Measurements from ENCODE around the gene C9orf43.
A peak's percentile ranks its signal among the peaks of the same experiment; 100 is the strongest.

Gene C9orf43

GRCh38 chr9:113449376-113449775 lies 38.8 kb downstream of the C9orf43 start:
- H3K9me3 ChIP-seq (ENCODE audit: low read length), result no peaks in the 10 kb centered on the region
- no peaks in the 10 kb centered on the region for H3K27me3 ChIP-seq (ENCODE audit: insufficient read depth, low read length)
- no peak overlapping the region for H2AFZ ChIP-seq (ENCODE audit: low read depth, low read length)

GRCh38 chr9:113452113-113452605 lies 41.6 kb downstream of the C9orf43 start:
- no peak overlapping the region for H2AFZ ChIP-seq (ENCODE audit: low read depth, low read length)

More at GRCh38 chr9:113449376-113449775, 38.8 kb downstream of the C9orf43 start:
- Histone ChIP-seq H3K4me3 (ENCODE audit: low read length) (no peak overlapping the region), H3K4me1 (ENCODE audit: insufficient read depth, low read length) (peaks cover 2% of the 10 kb centered on the region), H3K36me3 (ENCODE audit: insufficient read depth, low read length) (no peaks in the 10 kb centered on the region)

GRCh38 chr9:113454914-113455761 lies 44.6 kb downstream of the C9orf43 start:
- Histone ChIP-seq H2AFZ (ENCODE audit: low read depth, low read length) (peak overlapping the region; percentile 5), H3K4me1 (ENCODE audit: insufficient read depth, low read length) (peaks cover 15% of the 10 kb centered on the region), H3K27me3 (ENCODE audit: insufficient read depth, low read length) (no peaks in the 10 kb centered on the region), H3K36me3 (ENCODE audit: insufficient read depth, low read length) (no peaks in the 10 kb centered on the region), H3K4me3 (ENCODE audit: low read length) (no peak overlapping the region), H3K9me3 (ENCODE audit: low read length) (no peaks in the 10 kb centered on the region)

More at GRCh38 chr9:113452113-113452605, 41.6 kb downstream of the C9orf43 start:
- Histone ChIP-seq H3K27me3 (ENCODE audit: insufficient read depth, low read length) (no peaks in the 10 kb centered on the region), H3K4me3 (ENCODE audit: low read length) (no peak overlapping the region), H3K9me3 (ENCODE audit: low read length) (no peaks in the 10 kb centered on the region), H3K36me3 (ENCODE audit: insufficient read depth, low read length) (no peaks in the 10 kb centered on the region), H3K4me1 (ENCODE audit: insufficient read depth, low read length) (peaks cover 15% of the 10 kb centered on the region)

- peaks cover 15% of the 10 kb centered on the region for H3K4me1 ChIP-seq (ENCODE audit: insufficient read depth, low read length)
- H3K36me3 ChIP-seq (ENCODE audit: insufficient read depth, low read length), result no peaks in the 10 kb centered on the region
- H3K9me3 ChIP-seq (ENCODE audit: low read length), result no peaks in the 10 kb centered on the region
- no peaks in the 10 kb centered on the region for H3K27me3 ChIP-seq (ENCODE audit: insufficient read depth, low read length)
- H2AFZ ChIP-seq (ENCODE audit: low read depth, low read length), result no peak overlapping the region
- H3K4me3 ChIP-seq (ENCODE audit: low read length), result no peak overlapping the region
These were observed 45.7 kb downstream of the C9orf43 start for GRCh38 chr9:113456235-113456634.

- H3K27me3 ChIP-seq (ENCODE audit: insufficient read depth, low read length), result no peaks in the 10 kb centered on the region
- no peaks in the 10 kb centered on the region for H3K9me3 ChIP-seq (ENCODE audit: low read length)
- H3K36me3 ChIP-seq (ENCODE audit: insufficient read depth, low read length), result no peaks in the 10 kb centered on the region
- H3K4me1 ChIP-seq (ENCODE audit: insufficient read depth, low read length), result peaks cover 3% of the 10 kb centered on the region
- no peak overlapping the region for H2AFZ ChIP-seq (ENCODE audit: low read depth, low read length)
- H3K4me3 ChIP-seq (ENCODE audit: low read length), result no peak overlapping the region
These were observed 50.7 kb downstream of the C9orf43 start for GRCh38 chr9:113461285-113461684.

GRCh38 chr9:113461943-113462342 lies 51.4 kb downstream of the C9orf43 start:
- Histone ChIP-seq H3K27me3 (ENCODE audit: insufficient read depth, low read length) (no peaks in the 10 kb centered on the region), H3K4me1 (ENCODE audit: insufficient read depth, low read length) (no peaks in the 10 kb centered on the region), H3K4me3 (ENCODE audit: low read length) (no peak overlapping the region), H3K36me3 (ENCODE audit: insufficient read depth, low read length) (no peaks in the 10 kb centered on the region), H3K9me3 (ENCODE audit: low read length) (no peaks in the 10 kb centered on the region), H2AFZ (ENCODE audit: low read depth, low read length) (no peak overlapping the region)

- Histone ChIP-seq H3K27me3 (ENCODE audit: insufficient read depth, low read length) (no peaks in the 10 kb centered on the region), H3K4me1 (ENCODE audit: insufficient read depth, low read length) (no peaks in the 10 kb centered on the region), H3K4me3 (ENCODE audit: low read length) (no peak overlapping the region), H2AFZ (ENCODE audit: low read depth, low read length) (no peak overlapping the region), H3K36me3 (ENCODE audit: insufficient read depth, low read length) (no peaks in the 10 kb centered on the region), H3K9me3 (ENCODE audit: low read length) (no peaks in the 10 kb centered on the region)
These were observed 52.3 kb downstream of the C9orf43 start for GRCh38 chr9:113462781-113463286.

- H2AFZ ChIP-seq (ENCODE audit: low read depth, low read length), result no peak within 1 kb of the TSS
- peaks cover 1% of the 10 kb centered on the region for H3K4me1 ChIP-seq (ENCODE audit: insufficient read depth, low read length)
- H3K9me3 ChIP-seq (ENCODE audit: low read length), result no peaks in the 10 kb centered on the region
- H3K4me3 ChIP-seq (ENCODE audit: low read length), result no peak within 1 kb of the TSS
- no peaks in the 10 kb centered on the region for H3K27me3 ChIP-seq (ENCODE audit: insufficient read depth, low read length)
- no peaks in the 10 kb centered on the region for H3K36me3 ChIP-seq (ENCODE audit: insufficient read depth, low read length)
These were observed 53.1 kb downstream of the C9orf43 start, which contains the start of gene RGS3 for GRCh38 chr9:113463418-113464285. Gene RGS3, plus strand, starts transcription at chr9:113463727. Its CDS starts 76 bp downstream, at chr9:113463803.

GRCh38 chr9:113464286-113464660 lies 53.7 kb downstream of the C9orf43 start:
- H3K36me3 ChIP-seq (ENCODE audit: insufficient read depth, low read length), result no peaks in the 10 kb centered on the region
- H3K4me1 ChIP-seq (ENCODE audit: insufficient read depth, low read length), result peaks cover 7% of the 10 kb centered on the region
- H2AFZ ChIP-seq (ENCODE audit: low read depth, low read length), result no peak overlapping the region
- H3K4me3 ChIP-seq (ENCODE audit: low read length), result no peak overlapping the region
- H3K27me3 ChIP-seq (ENCODE audit: insufficient read depth, low read length), result no peaks in the 10 kb centered on the region
- H3K9me3 ChIP-seq (ENCODE audit: low read length), result no peaks in the 10 kb centered on the region

GRCh38 chr9:113465599-113466140 lies 55.1 kb downstream of the C9orf43 start:
- Histone ChIP-seq H3K4me1 (ENCODE audit: insufficient read depth, low read length) (peaks cover 7% of the 10 kb centered on the region), H3K36me3 (ENCODE audit: insufficient read depth, low read length) (no peaks in the 10 kb centered on the region), H3K27me3 (ENCODE audit: insufficient read depth, low read length) (no peaks in the 10 kb centered on the region), H2AFZ (ENCODE audit: low read depth, low read length) (no peak overlapping the region), H3K4me3 (ENCODE audit: low read length) (no peak overlapping the region), H3K9me3 (ENCODE audit: low read length) (no peaks in the 10 kb centered on the region)

- no peaks in the 10 kb centered on the region for H3K9me3 ChIP-seq (ENCODE audit: low read length)
- no peak overlapping the region for H2AFZ ChIP-seq (ENCODE audit: low read depth, low read length)
These were observed 56.6 kb downstream of the C9orf43 start for GRCh38 chr9:113467183-113467582.

GRCh38 chr9:113468716-113469448 lies 58.3 kb downstream of the C9orf43 start:
- no peak overlapping the region for H3K4me3 ChIP-seq (ENCODE audit: low read length)
- no peaks in the 10 kb centered on the region for H3K27me3 ChIP-seq (ENCODE audit: insufficient read depth, low read length)
- peak overlapping the region; percentile 13 for H2AFZ ChIP-seq (ENCODE audit: low read depth, low read length)

More at GRCh38 chr9:113467183-113467582, 56.6 kb downstream of the C9orf43 start:
- Histone ChIP-seq H3K36me3 (ENCODE audit: insufficient read depth, low read length) (no peaks in the 10 kb centered on the region), H3K4me1 (ENCODE audit: insufficient read depth, low read length) (peaks cover 7% of the 10 kb centered on the region), H3K27me3 (ENCODE audit: insufficient read depth, low read length) (no peaks in the 10 kb centered on the region), H3K4me3 (ENCODE audit: low read length) (no peak overlapping the region)

More at GRCh38 chr9:113468716-113469448, 58.3 kb downstream of the C9orf43 start:
- H3K9me3 ChIP-seq (ENCODE audit: low read length), result no peaks in the 10 kb centered on the region
- peaks cover 7% of the 10 kb centered on the region for H3K4me1 ChIP-seq (ENCODE audit: insufficient read depth, low read length)
- H3K36me3 ChIP-seq (ENCODE audit: insufficient read depth, low read length), result no peaks in the 10 kb centered on the region

Measured in neuron (in vitro differentiated cells).